HCT116 (cell line): ENCODE data around the gene MOB3B. TPM values are rescaled to one million over a fixed set of nuclear protein-coding genes. Genes with fewer than 3 reads are reported as not detected.

Experiments used
- ATAC-seq: fragments of 200-7000 bp; cut with Tn5 transposase; 2 replicates; pipeline ENCODE4 v1.9.1; 2020; ENCODE audit warnings: mild to moderate bottlenecking, moderate library complexity
- BruUV-seq: library from RNA; stranded (reverse); fragments of 400-500 nt; replicated peaks from 2 replicates; lab custom pipeline; 2021; lab: Mats Ljungman, UMichigan
- CTCF ChIA-PET: fragments of 300-600 bp; sonication (Branson Sonifier 250); formaldehyde crosslinking; loops from one replicate; lab custom pipeline; 2021; ENCODE audit warnings: antibody characterized with exemption; lab: Charles Lee
- POLR2A ChIA-PET: fragments of 300-600, 350-600 bp; sonication (Branson Sonifier 250); formaldehyde crosslinking; loops from one replicate; lab custom pipeline; 2021; ENCODE audit warnings: antibody characterized with exemption; lab: Charles Lee
- RAD21 ChIA-PET, 2 experiments: fragments of 300-600 bp; sonication (Branson Sonifier 250); formaldehyde crosslinking; loops; one replicate each; lab custom pipeline; 2023; ENCODE audit warnings: low total read pairs in 2 of 2; ENCODE audit not compliant: uncharacterized antibody in 2 of 2, unreplicated experiment in 2 of 2, low non-redundant PET in 1 of 2; lab: Charles Lee
- DNase-seq: peaks from one replicate; pipeline ENCODE4 v3.0.0-alpha.2; 2010; ENCODE audit warnings: low read depth, low spot score
- H2AFZ ChIP-seq: fragments of 200-600 bp; shearing (Covaris generic), sonication (generic); 2 replicates; pipeline ENCODE4 v1.6.1; 2017; ENCODE audit warnings: low read depth, mixed run types, mixed read lengths, antibody characterized with exemption, low read length; ENCODE audit not compliant: poor library complexity, severe bottlenecking
- H3K27ac ChIP-seq: 2 replicates; pipeline ENCODE4 v1.5.1; 2012; ENCODE audit warnings: low read depth, low read length
- H3K27me3 ChIP-seq: fragments of 200-600 bp; sonication (generic); 2 replicates; pipeline ENCODE4 v1.6.1; 2016; ENCODE audit warnings: mixed run types, low read length, mixed read lengths; ENCODE audit not compliant: insufficient read depth
- H3K36me3 ChIP-seq, 2 experiments: fragments of 200-500 bp in 1 of 2; fragments of 200-600 bp in 1 of 2; sonication (Bioruptor generic) in 1 of 2; sonication (generic) in 1 of 2; 2 replicates each; pipeline versions ENCODE4 v1.5.1 to v1.6.1; 2014 to 2016; ENCODE audit warnings: low read length in 2 of 2, inconsistent platforms in 1 of 2, mixed read lengths in 1 of 2, mixed run types in 1 of 2; ENCODE audit not compliant: insufficient read depth in 2 of 2, control insufficient read depth in 1 of 2
- H3K4me1 ChIP-seq, 2 experiments: fragments of 200-600 bp in 1 of 2; sonication (generic) in 1 of 2; 2 replicates each; pipeline versions ENCODE4 v1.5.1 to v1.6.1; 2012 to 2017; ENCODE audit warnings: low read length in 2 of 2, inconsistent platforms in 1 of 2, mild to moderate bottlenecking in 1 of 2, mixed read lengths in 1 of 2, mixed run types in 1 of 2, moderate library complexity in 1 of 2; ENCODE audit not compliant: insufficient read depth in 2 of 2, control insufficient read depth in 1 of 2
- H3K4me2 ChIP-seq: fragments of 200-600 bp; sonication (generic); 2 replicates; pipeline ENCODE4 v1.6.1; 2017; ENCODE audit warnings: mixed run types, low read length, mixed read lengths
- H3K4me3 ChIP-seq, 2 experiments: fragments of 200-600 bp in 1 of 2; sonication (generic) in 1 of 2; replicated peaks in 1 of 2; 2 replicates each; pipeline ENCODE4 v1.5.1; 2011 to 2016; ENCODE audit warnings: low read length in 2 of 2, control low read depth in 1 of 2, low read depth in 1 of 2, mild to moderate bottlenecking in 1 of 2, mixed read lengths in 1 of 2, mixed run types in 1 of 2
- H3K79me2 ChIP-seq: fragments of 200-600 bp; sonication (generic); 2 replicates; pipeline ENCODE4 v1.6.1; 2017; ENCODE audit warnings: mild to moderate bottlenecking, mixed run types, low read length, moderate library complexity, mixed read lengths; ENCODE audit not compliant: insufficient read depth
- H3K9ac ChIP-seq: fragments of 200-600 bp; sonication (generic); 2 replicates; pipeline ENCODE4 v1.6.1; 2016; ENCODE audit warnings: low read length, mixed read lengths
- H3K9me2 ChIP-seq: fragments of 200-600 bp; sonication (generic), shearing (Covaris generic); 2 replicates; pipeline ENCODE4 v1.6.1; 2017; ENCODE audit warnings: mixed run types, mild to moderate bottlenecking, moderate library complexity; ENCODE audit not compliant: insufficient read depth
- H3K9me3 ChIP-seq, 2 experiments: fragments of 200-500 bp in 1 of 2; fragments of 200-600 bp in 1 of 2; sonication (Bioruptor generic) in 1 of 2; sonication (generic) in 1 of 2; 2 replicates each; pipeline ENCODE4 v1.6.1; 2014 to 2017; ENCODE audit warnings: low read length in 2 of 2, mixed read lengths in 2 of 2, inconsistent platforms in 1 of 2, low read depth in 1 of 2, mild to moderate bottlenecking in 1 of 2, mixed run types in 1 of 2, moderate library complexity in 1 of 2; ENCODE audit not compliant: control insufficient read depth in 1 of 2, insufficient read depth in 1 of 2
- H4K20me1 ChIP-seq: fragments of 200-600 bp; sonication (generic), shearing (Covaris generic); 2 replicates; pipeline ENCODE4 v1.6.1; 2017; ENCODE audit warnings: mixed run types, mild to moderate bottlenecking, moderate library complexity; ENCODE audit not compliant: insufficient read depth
- CBX3 ChIP-seq: IDR thresholded peaks from 2 replicates; pipeline ENCODE4 v1.6.1; 2012; ENCODE audit warnings: low read depth
- EGR1 ChIP-seq: IDR thresholded peaks from 2 replicates; pipeline ENCODE4 v1.6.1; 2012; ENCODE audit warnings: low read depth
- ELF1 ChIP-seq: IDR thresholded peaks from 2 replicates; pipeline ENCODE4 v1.6.1; 2012; ENCODE audit warnings: low read depth, borderline replicate concordance
- EZH2 ChIP-seq: fragments of 200-600 bp; sonication (generic); IDR thresholded peaks from 2 replicates; pipeline ENCODE4 v1.6.1; 2017; ENCODE audit warnings: antibody characterized with exemption, mixed run types
- EZH2phosphoT487 ChIP-seq: fragments of 200-600 bp; IDR thresholded peaks from 2 replicates; pipeline ENCODE4 v1.6.1; 2018; ENCODE audit warnings: antibody characterized with exemption, borderline replicate concordance
- FOSL1 ChIP-seq: IDR thresholded peaks from 2 replicates; pipeline ENCODE4 v1.6.1; 2012; ENCODE audit warnings: low read depth
- MAX ChIP-seq: IDR thresholded peaks from 2 replicates; pipeline ENCODE4 v1.6.1; 2012
- POLR2A ChIP-seq: IDR thresholded peaks from 2 replicates; pipeline ENCODE4 v1.7.0; 2011; ENCODE audit warnings: borderline replicate concordance; ENCODE audit not compliant: insufficient read depth, insufficient read length; ENCODE audit errors: extremely low read depth
- POLR2AphosphoS5 ChIP-seq: IDR thresholded peaks from 2 replicates; pipeline ENCODE4 v1.6.1; 2011; ENCODE audit warnings: mild to moderate bottlenecking, low read depth, low read length, moderate library complexity
- RAD21 ChIP-seq: IDR thresholded peaks from 2 replicates; pipeline ENCODE4 v1.6.1; 2012; ENCODE audit warnings: low read depth, mild to moderate bottlenecking
- REST ChIP-seq: IDR thresholded peaks from 2 replicates; pipeline ENCODE4 v1.6.1; 2012; ENCODE audit warnings: low read depth
- SP1 ChIP-seq: IDR thresholded peaks from 2 replicates; pipeline ENCODE4 v1.6.1; 2012; ENCODE audit warnings: low read depth
- TCF7L2 ChIP-seq: IDR thresholded peaks from 2 replicates; pipeline ENCODE4 v1.7.0; 2011; ENCODE audit warnings: borderline replicate concordance, inconsistent platforms; ENCODE audit not compliant: insufficient read depth, insufficient read length; ENCODE audit errors: extremely low read depth
- YY1 ChIP-seq: IDR thresholded peaks from 2 replicates; pipeline ENCODE4 v1.6.1; 2011; ENCODE audit warnings: low read length, low read depth, moderate library complexity, mild to moderate bottlenecking; ENCODE audit not compliant: insufficient replicate concordance; ENCODE audit errors: extremely low read depth
- ZFX ChIP-seq: fragments of 450-650 bp; IDR thresholded peaks from 2 replicates; pipeline ENCODE4 v1.6.1; 2017
- ZNF274 ChIP-seq: fragments of 200-500 bp; sonication (Bioruptor generic); IDR thresholded peaks from 2 replicates; pipeline ENCODE4 v1.6.1; 2014; ENCODE audit warnings: mild to moderate bottlenecking, low read depth, low read length, inconsistent platforms
- intact Hi-C: fragments of 100-400 bp; cut with micrococcal nuclease; formaldehyde crosslinking; loops from 2 replicates; pipeline ENCODE4 v1.10.0; 2022
- total RNA-seq: library from RNA; stranded (reverse); gene quantifications from one replicate; pipeline ENCODE4 v1.2.1, GENCODE V29; 2021; ENCODE audit not compliant: unreplicated experiment
- TF ChIP-seq, protein P1 (sequence below): IDR thresholded peaks from 2 replicates; pipeline ENCODE4 v1.6.1; 2012
- TF ChIP-seq, protein P2 (sequence below), 3 experiments: fragments of 200-600 bp in 1 of 3; sonication (generic) in 1 of 3; IDR thresholded peaks in 2 of 3; conservative IDR thresholded peaks in 1 of 3; 2 replicates each; pipeline ENCODE4 v1.5.1; 2012 to 2017; ENCODE audit warnings: low read depth in 2 of 3, low read length in 2 of 3, antibody characterized with exemption in 1 of 3, borderline replicate concordance in 1 of 3, control low read depth in 1 of 3, mild to moderate bottlenecking in 1 of 3, mixed read lengths in 1 of 3, mixed run types in 1 of 3, moderate library complexity in 1 of 3; ENCODE audit not compliant: insufficient read depth in 1 of 3
- TF ChIP-seq, protein P3 (sequence below): IDR thresholded peaks from 2 replicates; pipeline ENCODE4 v1.6.1; 2011; ENCODE audit warnings: mild to moderate bottlenecking, low read length, moderate library complexity; ENCODE audit not compliant: insufficient replicate concordance; ENCODE audit errors: extremely low read depth

MOB3B gene
- total RNA-seq, 1 experiment from 2014 or later = 1.2 TPM

DNA sequence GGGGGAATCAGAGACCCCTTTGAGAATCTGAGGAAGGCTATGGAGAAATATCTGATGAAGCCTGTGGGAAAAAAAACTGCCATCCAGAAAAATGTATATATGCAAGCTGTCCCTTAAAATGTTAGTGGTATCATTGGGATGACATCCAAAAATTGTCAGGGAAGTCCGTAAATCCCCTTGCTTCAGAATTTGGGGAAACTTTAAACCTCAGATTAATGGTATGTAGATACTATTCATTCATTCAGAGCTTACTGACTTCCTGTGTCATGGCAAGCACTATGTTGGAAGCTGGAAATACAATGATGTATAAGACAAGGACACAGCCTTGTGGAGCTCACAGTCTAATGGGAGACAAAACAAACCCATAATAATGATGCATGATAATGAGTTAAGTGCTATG is 10.9 kb upstream of the MOB3B start:
- H3K4me3 ChIP-seq = no peak overlapping the region
- no peak overlapping the region for H3K9ac ChIP-seq
- H3K36me3 ChIP-seq = no peaks in the 10 kb centered on the region; a peak in 1 of 4 replicates
- intact Hi-C loops = no loop called here
- no peak overlapping the region for H3K27ac ChIP-seq
- H3K27me3 ChIP-seq = no peaks in the 10 kb centered on the region
- H3K4me2 ChIP-seq = no peak overlapping the region
- no peaks in the 10 kb centered on the region for H4K20me1 ChIP-seq
- CTCF ChIA-PET = no interaction called here
- no peaks in the 10 kb centered on the region for H3K79me2 ChIP-seq
- no TSS peak for BruUV-seq
- H2AFZ ChIP-seq = no peak overlapping the region
- DNase-seq (no peak), ATAC-seq (no peak)
- H3K9me3 ChIP-seq = no peaks in the 10 kb centered on the region
- RAD21 ChIA-PET = no interaction called here
- POLR2A ChIA-PET = no interaction called here
- no peaks in the 10 kb centered on the region for H3K4me1 ChIP-seq
- no peaks in the 10 kb centered on the region for H3K9me2 ChIP-seq
- no peak for TF ChIP-seq RAD21
- no peak for TF ChIP-seq EZH2phosphoT487
- no peak for TF ChIP-seq ZNF274
- no peak for TF ChIP-seq EZH2
- TF ChIP-seq, protein P1, sequence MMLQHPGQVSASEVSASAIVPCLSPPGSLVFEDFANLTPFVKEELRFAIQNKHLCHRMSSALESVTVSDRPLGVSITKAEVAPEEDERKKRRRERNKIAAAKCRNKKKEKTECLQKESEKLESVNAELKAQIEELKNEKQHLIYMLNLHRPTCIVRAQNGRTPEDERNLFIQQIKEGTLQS = no peak
- TF ChIP-seq ELF1 = no peak
- no peak for TF ChIP-seq EGR1
- TF ChIP-seq SP1 = no peak
- TF ChIP-seq MAX = no peak
- TF ChIP-seq, protein P2, sequence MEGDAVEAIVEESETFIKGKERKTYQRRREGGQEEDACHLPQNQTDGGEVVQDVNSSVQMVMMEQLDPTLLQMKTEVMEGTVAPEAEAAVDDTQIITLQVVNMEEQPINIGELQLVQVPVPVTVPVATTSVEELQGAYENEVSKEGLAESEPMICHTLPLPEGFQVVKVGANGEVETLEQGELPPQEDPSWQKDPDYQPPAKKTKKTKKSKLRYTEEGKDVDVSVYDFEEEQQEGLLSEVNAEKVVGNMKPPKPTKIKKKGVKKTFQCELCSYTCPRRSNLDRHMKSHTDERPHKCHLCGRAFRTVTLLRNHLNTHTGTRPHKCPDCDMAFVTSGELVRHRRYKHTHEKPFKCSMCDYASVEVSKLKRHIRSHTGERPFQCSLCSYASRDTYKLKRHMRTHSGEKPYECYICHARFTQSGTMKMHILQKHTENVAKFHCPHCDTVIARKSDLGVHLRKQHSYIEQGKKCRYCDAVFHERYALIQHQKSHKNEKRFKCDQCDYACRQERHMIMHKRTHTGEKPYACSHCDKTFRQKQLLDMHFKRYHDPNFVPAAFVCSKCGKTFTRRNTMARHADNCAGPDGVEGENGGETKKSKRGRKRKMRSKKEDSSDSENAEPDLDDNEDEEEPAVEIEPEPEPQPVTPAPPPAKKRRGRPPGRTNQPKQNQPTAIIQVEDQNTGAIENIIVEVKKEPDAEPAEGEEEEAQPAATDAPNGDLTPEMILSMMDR (IDR thresholded peaks at IDR 0.05 in 2 of 3, conservative IDR thresholded peaks at IDR 0.05 in 1 of 3; ENCODE audit: borderline replicate concordance in 1 of 3, insufficient read depth in 1 of 3, low read depth in 2 of 3, low read length in 2 of 3) = no peak
- no peak for TF ChIP-seq ZFX
- TF ChIP-seq CBX3 = no peak
- TF ChIP-seq POLR2A = no peak
- TF ChIP-seq TCF7L2 = no peak
- TF ChIP-seq, protein P3, sequence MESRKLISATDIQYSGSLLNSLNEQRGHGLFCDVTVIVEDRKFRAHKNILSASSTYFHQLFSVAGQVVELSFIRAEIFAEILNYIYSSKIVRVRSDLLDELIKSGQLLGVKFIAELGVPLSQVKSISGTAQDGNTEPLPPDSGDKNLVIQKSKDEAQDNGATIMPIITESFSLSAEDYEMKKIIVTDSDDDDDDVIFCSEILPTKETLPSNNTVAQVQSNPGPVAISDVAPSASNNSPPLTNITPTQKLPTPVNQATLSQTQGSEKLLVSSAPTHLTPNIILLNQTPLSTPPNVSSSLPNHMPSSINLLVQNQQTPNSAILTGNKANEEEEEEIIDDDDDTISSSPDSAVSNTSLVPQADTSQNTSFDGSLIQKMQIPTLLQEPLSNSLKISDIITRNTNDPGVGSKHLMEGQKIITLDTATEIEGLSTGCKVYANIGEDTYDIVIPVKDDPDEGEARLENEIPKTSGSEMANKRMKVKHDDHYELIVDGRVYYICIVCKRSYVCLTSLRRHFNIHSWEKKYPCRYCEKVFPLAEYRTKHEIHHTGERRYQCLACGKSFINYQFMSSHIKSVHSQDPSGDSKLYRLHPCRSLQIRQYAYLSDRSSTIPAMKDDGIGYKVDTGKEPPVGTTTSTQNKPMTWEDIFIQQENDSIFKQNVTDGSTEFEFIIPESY = no peak
- no peak for TF ChIP-seq YY1
- TF ChIP-seq POLR2AphosphoS5 = no peak
- TF ChIP-seq FOSL1 = no peak
- TF ChIP-seq REST = no peak
